SIG-M5 (cell line): ENCODE measurements around the gene PLXDC2.

Experiments used
- DNase-seq: peaks from one replicate; lab custom pipeline; 2025; lab: John Stamatoyannopoulos, UW

PLXDC2 gene

DNA sequence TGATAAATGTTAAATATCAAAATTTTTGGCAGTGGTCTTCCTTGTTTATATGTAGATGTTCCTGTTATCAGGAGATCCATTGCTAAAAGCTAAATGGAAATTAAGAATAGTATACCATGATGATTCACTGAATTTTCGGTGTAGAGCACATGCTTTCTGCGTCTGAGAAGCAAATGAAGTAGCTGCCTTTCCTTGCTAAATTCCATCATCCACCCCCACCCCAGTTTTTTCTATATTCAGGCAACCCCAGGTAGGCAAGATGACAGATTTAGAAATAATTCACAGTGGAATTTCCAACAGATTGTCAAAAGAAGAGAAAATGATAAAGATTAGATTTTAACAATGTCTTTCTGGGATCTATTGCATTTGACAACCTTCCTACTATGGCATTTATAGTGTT is 231.9 kb downstream of the PLXDC2 start:
- no peak for DNase-seq

DNA sequence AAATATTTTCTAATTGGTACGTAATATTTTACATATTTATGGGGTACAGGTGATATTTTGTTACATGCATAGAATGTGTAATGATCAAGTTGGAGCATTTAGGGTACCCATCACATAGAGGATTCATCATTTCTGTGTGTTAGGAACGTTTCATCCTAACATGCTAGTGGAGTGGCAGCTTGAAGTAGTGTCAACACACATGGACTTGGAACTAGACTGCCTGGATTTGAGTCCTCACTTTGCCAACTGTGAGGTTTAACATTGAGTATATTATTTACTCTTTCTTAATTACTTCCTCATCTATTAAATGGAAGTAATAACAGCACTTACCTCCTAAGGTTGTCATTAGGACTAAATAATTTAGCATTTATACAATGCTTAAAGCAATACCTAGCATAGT is 241.9 kb downstream of the PLXDC2 start:
- no peak for DNase-seq

DNA sequence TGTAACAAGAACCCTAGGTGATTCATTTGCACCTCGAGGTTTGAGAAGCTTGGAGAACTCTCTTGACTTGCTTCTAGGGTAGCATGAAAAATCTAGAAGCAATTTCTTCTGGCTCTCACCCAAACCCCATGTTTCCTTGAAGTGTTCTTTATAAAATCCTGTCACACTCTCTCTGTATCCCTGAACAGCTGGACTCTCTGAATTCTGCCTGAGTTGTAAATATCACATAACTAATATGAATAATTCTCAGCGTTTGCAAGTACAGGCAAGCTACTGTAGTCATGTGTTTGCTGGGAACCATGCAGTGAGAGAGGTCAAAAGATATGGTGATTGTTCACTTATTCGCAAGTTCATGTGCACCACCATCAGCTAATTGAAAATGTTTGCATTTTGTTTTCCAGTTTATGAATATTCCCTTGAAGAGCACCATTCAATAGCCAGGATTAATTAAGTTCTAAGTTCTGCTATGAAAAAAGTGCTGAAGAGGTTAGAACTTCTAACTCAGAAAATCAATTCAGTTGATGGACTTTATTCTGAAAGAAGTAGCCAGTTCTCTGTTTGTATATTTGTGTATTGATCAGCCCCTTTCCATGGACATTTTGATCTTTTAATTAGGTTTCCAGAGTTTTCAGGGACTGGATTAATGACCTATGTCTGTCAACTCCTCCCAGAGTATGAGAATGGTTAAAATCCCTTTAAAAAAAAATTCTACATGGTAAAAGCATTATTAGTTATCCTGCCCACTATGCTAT is 243.0 kb downstream of the PLXDC2 start:
- no peak for DNase-seq

DNA sequence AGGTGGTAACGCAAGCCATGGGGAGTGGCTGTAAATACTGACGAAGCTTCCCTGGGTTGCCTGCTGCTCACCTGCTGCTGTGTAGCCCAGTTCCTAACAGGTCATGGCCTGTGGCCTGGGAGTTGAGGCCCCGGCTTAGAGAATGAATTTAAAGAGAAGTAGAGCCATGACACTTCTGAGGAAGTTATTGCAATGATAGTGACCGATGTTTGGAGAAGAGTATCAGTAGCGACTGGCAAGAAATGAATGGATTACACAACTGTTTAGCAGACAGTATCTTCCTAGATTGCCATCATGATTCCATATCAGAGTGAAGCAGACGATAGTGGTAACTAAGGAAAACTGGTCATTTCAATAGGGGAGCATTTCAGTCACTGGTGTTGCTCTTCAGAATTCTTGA is 249.6 kb downstream of the PLXDC2 start:
- no peak for DNase-seq

DNA sequence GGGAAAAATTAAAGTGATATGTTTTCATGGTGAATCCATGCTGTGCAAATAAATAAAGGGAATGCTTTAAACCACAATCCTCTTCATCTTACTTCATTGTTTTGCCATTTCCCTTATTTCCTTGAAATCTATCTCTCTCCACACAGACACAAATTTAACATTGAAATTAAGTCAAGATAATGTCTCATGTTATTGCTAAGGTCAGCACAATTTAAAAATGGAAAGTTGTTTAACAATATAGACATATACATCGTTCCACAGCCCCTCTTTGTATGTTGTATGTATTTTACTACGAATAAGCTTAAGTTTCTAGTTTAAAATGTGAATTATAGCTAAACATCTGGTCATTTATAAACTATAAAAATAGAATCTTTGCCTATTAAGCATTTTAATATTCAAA is 256.9 kb downstream of the PLXDC2 start:
- no peak for DNase-seq

DNA sequence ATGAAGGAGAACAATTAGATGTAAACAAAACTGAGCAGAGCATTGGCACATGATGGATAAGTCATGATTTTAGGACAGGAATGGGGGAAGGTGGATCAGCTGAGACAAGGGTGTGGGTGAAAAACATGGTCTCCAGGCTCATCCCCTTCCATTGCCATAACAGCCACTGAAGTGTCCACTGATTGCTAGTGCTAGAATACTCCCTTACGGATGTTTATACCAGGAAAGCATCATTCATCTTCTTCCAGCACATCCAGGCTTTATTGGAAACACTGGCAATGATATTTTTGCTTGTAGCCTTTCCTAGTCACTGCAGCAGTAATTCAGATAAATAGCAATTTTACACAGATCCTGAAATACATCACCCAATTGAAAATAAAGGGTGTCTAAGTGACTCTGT is 259.5 kb downstream of the PLXDC2 start:
- no peak for DNase-seq

DNA sequence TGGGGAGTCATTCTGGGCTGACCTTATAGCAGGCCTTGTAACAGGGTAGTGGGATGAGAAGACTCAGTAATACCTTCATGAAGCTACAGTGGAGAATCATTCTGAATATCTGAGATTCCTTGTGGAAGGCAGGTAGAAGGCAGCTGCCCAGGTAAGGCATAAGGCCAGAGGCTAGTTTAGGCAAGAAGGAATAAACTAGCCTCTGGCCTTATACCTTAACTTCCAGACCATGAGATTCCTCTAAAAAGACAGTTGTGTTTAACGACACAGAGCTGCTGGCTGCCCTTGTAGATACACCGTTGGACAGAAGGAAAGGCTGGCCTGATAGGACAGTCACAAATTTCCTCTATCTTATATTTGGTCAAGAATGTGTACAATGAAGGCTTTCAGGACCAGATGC is 268.2 kb downstream of the PLXDC2 start:
- no peak for DNase-seq

DNA sequence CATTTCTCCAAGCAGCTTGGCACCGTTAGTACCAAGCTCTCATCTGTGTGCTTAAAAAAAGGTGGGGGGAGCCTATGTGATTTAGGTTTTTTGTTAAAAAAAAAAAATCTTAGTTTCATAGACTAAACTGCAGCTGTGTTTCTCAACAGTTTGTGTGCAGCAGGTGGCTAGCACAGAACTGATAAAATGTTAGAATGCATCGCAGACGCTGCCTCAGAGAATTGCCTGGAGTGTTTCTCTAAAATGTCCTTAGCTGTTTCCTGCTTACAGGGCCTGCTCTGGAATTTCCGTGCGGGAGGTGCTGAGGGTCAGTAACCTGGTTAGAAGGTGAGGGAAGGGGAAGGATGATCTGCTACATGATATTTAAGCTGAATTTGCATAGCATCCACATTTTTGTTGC is 268.9 kb downstream of the PLXDC2 start:
- DNase-seq: no peak

DNA sequence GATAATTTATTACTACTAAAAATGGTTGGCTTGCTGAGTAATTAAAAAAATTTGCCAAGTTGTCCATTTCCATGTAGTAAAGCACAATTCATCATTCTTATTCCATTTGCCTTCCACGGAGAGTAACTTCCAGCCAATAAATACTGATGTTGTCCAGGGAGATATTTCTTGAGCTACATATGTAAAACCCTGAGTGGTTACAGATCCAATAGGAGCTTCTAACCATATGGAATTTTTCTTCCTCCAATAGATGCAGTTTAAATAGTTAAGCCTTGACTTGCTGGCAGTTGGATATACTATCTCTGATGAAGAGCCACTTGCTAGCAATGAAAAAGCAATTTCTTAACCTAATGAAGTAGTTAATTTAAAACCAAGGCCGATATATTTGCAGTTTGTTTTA is 271.1 kb downstream of the PLXDC2 start:
- DNase-seq: no peak

DNA sequence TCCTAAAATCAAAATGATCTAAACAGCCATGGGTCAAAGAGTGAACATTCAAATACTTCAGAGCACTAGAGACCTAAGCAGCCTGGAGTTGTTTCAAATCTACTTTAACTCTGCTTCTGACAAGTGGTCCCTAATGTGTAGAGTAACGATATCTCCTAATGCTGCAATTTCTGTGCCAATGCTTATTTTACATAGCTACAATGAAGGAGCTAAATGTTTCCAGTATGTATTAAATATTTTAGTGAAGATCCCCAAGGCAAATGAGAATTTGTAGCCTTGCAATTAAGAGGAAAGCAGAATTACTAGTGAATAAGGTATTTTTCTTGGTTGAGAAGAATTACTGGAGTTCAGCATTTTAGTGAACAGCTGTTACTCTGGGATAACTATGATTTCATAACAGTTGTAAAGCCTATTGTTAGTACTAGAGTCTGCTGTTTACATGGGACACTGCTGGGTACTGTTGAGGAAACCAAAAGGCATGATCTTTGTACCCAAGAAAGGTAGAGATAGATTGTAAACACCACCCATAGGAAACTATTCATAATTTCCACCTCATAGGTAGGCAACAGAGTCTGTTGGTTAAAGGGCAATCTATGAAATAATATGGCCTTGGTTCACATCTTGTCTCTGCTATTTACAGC is 271.9 kb downstream of the PLXDC2 start:
- no peak for DNase-seq

DNA sequence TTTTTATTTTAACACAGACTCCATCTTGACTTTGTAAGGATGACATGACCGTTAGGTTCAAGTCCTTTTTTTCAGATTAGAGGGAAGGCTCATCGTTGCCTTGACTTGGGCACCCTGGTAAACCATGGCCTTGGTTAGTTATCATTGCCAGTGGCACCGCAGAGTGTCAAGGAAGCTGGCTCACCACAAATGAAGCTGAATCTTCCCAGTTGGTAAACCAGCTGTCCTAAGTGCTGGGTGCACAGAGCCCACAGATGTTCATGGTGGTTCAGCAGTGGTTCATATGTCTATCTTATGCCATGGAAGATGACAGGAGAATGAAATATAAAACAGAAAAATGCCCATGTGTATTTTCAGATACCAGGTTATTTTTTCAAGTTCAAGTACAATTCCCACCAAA is 273.6 kb downstream of the PLXDC2 start:
- no peak for DNase-seq

DNA sequence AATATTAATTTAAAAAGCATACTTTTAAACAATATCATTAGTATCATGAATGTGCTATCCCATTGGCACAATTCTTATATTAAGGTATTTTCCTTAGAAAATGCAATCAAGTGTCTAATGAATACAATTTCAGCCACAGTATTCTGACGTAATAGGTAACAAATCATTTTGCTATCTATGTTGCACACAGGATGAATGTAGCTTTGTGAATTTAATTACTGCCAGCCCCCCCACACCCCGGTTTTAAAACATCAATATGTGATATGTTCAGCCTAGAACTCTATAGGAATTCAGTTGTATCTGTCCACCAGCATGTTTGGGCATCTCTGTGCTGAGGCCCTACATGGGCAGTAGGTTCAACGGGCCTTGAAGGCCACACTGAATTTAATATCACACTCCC is 274.6 kb downstream of the PLXDC2 start:
- DNase-seq: no peak

DNA sequence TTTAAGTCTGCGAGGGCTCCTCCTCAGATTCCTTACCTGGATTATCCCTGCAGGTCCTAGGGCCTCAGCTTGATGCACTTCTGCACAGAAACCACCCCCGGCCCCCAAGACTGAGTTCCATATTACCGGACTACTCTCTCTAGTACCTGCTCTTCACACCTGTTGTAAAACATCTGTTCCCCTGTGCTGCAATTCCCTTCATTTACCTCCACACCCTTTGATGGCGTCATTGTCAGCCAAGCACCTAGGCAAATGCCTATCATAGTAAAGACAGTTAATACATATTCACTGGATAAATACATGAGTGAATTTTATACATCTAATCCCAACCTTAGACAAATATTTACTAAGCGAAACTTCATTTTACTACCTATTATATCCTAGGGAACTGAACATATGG is 275.5 kb downstream of the PLXDC2 start:
- no peak for DNase-seq

DNA sequence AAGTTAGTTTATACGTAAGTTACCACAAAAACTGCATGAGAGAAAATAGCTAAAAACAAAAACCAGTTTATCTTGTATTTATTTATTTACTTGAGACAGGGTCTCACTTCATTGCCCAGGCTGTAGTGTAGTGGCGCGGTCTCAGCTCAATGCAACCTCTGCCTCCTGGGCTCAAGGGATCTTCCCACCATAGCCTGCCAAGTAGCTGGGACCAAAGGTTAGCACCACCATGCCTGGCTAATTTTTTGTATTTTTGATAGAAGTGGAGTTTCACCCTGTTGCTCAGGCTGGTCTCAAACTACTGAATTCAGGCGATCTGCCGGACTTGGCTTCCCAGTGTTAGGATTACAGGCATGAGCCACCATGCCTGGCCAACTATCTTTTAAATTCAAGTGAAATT is 277.4 kb downstream of the PLXDC2 start:
- DNase-seq: no peak

DNA sequence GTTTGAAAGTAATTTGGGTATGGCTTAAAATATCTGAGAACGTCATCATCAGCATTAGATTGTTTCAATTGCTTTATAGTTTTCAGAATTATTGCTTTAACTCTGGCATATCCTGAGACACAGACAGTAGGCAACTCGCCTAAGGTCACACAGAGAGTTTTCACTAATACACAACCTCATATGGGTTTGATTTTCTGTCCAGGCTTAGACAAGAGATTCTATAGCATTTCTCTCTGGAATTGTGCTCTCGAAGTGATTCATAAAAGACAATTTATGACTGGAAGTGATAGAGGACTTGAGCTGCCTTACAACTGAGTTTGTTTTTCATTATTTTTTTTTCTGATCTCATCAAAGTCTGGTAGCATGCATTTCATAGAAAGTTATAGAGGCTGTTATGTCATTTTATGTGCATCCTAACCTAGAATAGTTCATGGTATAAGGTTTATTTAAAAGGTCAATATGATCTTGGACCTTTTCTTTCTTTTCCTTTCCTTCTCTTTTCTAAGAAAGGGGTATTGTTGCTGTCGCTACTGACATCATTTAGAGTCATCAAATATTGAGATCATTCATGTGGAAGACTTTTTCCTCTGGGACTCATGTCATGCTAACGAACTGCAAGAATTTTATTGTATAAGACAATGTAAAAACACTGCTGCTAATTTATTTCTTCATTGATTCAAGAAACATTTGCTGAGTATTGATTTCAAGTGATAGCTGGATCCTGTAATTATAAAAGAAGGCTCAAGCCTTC is 278.2 kb downstream of the PLXDC2 start:
- DNase-seq: no peak

DNA sequence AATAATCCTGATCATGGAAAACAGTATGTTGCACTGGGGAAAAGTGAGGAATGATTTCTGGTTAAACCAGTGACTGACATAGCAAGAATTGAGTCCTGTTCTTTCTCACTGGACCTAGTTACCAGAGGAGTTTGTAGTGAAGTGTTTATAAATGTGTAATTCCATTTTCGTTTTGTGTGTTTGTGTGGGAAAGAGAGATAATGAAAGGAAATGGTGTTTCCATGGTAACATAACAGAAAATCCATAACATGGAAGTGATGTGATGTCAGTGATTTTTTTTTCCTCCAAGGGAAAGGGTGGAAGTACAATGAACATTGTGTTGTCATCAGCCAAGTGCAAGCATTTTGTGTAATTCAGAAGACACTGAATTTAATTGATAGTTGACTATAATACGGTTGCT is 283.9 kb downstream of the PLXDC2 start:
- DNase-seq: no peak

DNA sequence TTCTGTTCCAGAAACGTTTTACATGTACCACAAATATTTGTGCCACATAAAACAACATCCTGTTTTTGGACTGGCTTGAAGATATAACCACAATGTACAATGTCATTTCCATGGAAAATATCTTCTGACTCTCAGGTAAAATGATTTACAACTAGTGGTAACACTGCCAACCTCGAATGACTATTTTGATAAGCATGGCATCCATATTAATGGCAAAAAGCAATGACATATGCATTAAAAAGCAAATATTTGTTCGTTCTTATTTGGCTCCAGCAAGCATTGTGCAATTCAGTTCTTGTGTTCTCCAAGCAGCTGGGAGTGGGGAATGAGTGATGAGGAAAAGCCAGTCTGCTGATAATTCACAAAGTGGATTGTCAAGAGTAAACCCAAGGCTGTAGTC is 289.0 kb downstream of the PLXDC2 start:
- DNase-seq: no peak

DNA sequence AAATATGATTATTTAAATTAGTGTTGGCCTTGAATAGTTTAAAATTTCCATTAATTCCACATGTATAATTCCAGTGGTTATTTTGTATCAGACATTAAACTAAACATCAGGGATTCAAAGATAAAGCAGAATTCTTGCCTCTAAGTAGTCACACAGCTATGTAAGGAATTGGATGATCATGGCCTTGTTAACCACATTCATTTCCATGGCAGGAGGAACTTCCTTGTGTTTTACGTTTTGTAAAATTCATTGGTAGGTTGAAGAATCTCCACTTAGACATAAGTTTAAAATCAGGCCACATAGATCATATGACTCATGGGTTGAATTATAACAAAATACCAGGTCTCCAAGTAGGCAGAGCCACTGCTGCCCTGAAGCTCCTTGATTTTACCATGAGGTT is 289.7 kb downstream of the PLXDC2 start:
- DNase-seq: no peak

DNA sequence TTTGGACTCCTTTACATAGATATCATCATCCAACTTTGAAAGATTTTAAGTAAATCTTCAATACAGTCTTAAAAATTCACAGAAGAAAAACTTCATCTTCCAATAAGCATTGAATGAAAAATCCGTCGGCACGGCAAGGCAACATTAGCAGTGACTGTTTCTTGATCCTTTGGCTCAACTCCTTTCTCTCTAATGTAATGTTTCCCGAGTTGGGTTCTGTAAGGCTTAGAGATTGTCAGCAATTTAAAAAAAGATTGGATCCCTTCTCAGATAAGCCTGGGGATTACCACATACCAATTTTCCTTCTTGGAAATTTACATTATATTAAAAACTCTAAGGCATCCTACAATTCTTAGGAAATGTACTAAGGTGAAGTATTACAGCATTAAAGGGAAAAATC is 291.8 kb downstream of the PLXDC2 start:
- DNase-seq: no peak

DNA sequence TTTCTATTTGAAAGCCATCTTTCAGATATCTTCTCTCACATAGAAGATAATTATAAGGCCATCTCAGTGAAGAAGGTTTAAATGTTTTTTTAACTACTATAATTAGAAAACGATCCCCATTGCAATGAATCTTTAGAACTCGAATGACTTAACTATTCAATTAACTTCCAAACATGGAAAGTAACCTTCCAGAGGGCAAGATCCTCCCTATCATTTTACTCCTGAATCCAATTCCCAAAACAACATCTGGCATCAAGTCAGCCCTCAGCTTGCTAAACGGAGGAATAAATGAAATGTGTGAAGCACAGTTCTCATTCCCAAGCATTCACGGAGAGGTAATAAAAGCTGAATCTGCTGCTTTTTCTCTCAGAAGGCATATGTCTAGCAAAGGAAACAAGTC is 293.4 kb downstream of the PLXDC2 start:
- DNase-seq: no peak

DNA sequence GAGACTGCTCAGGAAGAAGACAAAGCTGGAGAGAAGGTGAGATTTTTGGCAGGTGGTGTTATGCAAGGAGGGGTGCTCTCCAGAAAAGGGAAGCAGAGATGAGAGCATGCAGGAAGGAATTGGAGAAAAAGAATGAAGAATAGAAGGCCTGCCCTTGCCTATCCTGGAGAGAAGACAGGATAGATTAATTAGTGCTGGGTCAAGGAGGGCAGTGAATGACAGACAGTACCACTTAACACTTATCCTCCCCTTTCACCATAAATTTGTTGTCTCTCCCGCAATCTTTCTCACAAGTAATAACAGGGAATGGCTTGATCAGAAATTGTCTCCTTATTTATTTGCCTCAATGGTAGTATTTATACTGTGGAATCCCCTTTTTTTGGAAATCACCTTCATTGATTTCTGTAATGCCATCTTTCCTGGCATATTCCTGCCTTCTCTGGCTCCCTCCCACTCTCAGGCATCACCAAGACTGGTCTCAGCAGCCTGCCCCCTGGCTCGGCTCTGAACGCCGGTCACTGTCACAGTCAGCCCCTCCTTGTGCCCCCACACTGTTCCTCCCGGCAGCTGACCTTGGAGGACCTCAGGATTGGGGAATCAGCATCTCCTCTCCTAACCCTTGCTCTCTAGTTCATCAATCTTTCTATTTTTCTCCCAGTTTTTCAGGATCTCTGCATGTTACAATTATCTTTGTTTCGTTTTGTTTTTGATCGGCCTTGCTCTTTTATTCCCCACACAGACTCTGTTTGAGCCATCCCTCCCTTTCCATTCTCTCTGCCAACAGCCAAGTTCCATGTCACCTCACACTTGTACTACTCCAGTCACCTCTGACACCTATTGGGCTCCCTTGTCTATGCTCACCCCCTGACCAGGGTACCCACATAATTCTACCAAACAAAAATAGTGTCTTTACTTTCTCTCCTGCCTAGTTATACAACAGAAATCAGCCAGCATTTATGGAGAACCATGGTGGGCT is 294.2 kb downstream of the PLXDC2 start:
- no peak for DNase-seq

DNA sequence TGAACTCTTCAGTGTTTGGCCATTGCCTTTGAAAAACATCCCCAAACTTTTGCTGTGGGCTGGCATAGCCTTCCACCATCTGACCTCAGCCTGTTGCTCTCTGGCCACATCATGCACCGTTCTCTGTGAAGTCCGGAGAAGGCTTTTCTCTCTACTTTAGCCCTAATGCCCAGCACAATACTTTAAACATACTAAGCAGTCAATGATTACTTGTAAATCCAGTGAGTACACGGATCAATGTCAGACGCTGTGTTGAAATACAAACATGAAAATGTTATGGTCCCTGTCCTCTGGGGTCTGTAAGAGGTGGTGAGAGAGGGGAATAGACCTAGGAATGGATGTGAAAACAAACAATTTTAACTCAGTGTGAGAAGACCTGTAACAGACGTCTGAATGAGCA is 297.9 kb downstream of the PLXDC2 start:
- DNase-seq: no peak
